ENCODE results near the gene GZF1. TPM values are rescaled to one million over a fixed set of nuclear protein-coding genes. Genes with fewer than 3 reads are reported as not detected.

Gene GZF1
- total RNA-seq, 1 donor from 2014 or later, result 16.3 TPM

DNA sequence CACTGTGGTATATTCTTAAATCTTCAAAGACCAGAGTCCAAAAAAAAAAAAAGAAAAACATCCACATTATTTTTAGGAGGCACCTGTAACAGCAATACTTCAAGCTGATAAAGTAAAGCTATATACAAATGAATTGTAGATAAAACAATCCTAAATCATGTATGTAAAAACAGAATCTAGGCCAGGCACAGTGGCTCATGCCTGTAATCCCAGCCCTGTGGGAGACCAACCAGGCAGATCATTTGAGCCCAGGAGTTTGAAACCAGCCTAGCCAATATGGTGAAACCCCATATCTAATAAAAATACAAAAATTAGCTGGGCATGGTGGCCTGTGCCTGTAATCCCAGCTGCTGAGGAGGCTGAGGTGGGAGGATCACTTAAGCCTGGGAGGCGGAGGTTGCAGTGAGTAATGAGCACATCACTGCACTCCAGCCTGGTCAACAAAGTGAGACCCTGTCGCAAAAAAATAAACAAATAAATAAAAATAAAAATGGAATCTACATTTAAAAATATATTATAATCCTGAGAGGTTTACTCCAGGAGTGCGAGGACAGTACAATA, 52.0 kb downstream of the GZF1 start:
- H3K4me1 Mint-ChIP-seq (ENCODE audit: low read depth, unreplicated experiment), result peaks cover 22% of the 10 kb centered on the region
- no peaks in the 10 kb centered on the region for H3K27me3 Mint-ChIP-seq (ENCODE audit: low read depth, unreplicated experiment)
- no peak for FAIRE-seq
- H3K36me3 ChIP-seq (ENCODE audit: insufficient read depth, low read length), result no peaks in the 10 kb centered on the region
- no peak overlapping the region for H3K9ac ChIP-seq (ENCODE audit: low read length)
- no peak for TF ChIP-seq EZH2 (IDR thresholded peaks at IDR 0.05; ENCODE audit: insufficient read depth, low read length)
- TF ChIP-seq, protein P1, sequence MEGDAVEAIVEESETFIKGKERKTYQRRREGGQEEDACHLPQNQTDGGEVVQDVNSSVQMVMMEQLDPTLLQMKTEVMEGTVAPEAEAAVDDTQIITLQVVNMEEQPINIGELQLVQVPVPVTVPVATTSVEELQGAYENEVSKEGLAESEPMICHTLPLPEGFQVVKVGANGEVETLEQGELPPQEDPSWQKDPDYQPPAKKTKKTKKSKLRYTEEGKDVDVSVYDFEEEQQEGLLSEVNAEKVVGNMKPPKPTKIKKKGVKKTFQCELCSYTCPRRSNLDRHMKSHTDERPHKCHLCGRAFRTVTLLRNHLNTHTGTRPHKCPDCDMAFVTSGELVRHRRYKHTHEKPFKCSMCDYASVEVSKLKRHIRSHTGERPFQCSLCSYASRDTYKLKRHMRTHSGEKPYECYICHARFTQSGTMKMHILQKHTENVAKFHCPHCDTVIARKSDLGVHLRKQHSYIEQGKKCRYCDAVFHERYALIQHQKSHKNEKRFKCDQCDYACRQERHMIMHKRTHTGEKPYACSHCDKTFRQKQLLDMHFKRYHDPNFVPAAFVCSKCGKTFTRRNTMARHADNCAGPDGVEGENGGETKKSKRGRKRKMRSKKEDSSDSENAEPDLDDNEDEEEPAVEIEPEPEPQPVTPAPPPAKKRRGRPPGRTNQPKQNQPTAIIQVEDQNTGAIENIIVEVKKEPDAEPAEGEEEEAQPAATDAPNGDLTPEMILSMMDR (IDR thresholded peaks at IDR 0.05; ENCODE audit: insufficient read depth, low read depth, low read length), result no peak
- H3K4me3 ChIP-seq (ENCODE audit: insufficient read depth, low read depth, low read length), result no peak overlapping the region
- H3K36me3 Mint-ChIP-seq (ENCODE audit: low read depth, unreplicated experiment), result no peaks in the 10 kb centered on the region
- no peaks in the 10 kb centered on the region for H3K9me3 Mint-ChIP-seq (ENCODE audit: unreplicated experiment)
- H3K27ac ChIP-seq (ENCODE audit: low read depth, low read length), result no peak overlapping the region
- no peak overlapping the region for H3K4me3 Mint-ChIP-seq (ENCODE audit: unreplicated experiment)
- no peak overlapping the region for H2AFZ ChIP-seq (ENCODE audit: low read depth, low read length)
- H3K27me3 ChIP-seq (ENCODE audit: insufficient read depth, low read length), result no peaks in the 10 kb centered on the region
- H3K4me2 ChIP-seq (ENCODE audit: low read length), result no peak overlapping the region
- H3K9me3 ChIP-seq (ENCODE audit: insufficient read depth, low read depth, low read length), result no peaks in the 10 kb centered on the region
- H4K20me1 ChIP-seq (ENCODE audit: insufficient read depth, low read length), result peaks cover 62% of the 10 kb centered on the region
- no peak for DNase-seq (ENCODE audit: low read depth)
- no peak overlapping the region for H3K27ac Mint-ChIP-seq (ENCODE audit: unreplicated experiment)
- H3K79me2 ChIP-seq (ENCODE audit: insufficient read depth, low read length), result peaks cover 97% of the 10 kb centered on the region
- no peaks in the 10 kb centered on the region for H3K4me1 ChIP-seq (ENCODE audit: insufficient read depth, low read length)

DNA sequence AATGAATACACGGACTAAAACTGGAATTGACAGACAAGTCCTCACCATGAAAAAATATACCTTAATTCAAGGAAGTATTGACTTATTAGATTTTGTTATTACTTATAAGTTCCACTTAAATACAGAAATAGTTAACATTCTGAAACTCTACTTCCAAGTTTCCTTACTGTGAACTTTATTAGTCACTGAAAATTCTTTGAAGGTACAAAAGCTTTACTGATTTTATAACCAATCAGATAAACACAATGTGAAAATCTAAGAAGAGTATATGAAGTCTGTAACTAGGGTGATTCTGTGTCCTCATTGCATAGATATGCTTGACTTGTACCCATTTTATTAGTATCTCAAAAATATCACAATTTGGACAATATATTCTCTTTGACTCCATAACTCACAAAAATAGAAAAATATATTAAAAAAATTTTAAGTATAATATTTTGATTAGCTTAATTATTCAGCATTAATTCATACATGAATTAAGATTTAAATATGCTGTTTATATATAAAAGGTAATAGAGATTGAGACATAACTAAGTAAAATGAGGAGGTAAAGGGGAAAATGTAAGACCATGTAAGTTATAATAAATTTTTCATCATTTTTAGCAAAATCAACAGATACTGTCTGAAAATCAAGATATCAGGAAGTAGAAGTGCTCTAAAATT, 52.7 kb downstream of the GZF1 start:
- Mint-ChIP-seq H3K36me3 (ENCODE audit: low read depth, unreplicated experiment) (no peaks in the 10 kb centered on the region), H3K4me3 (ENCODE audit: unreplicated experiment) (no peak overlapping the region), H3K9me3 (ENCODE audit: unreplicated experiment) (no peaks in the 10 kb centered on the region), H3K27ac (ENCODE audit: unreplicated experiment) (no peak overlapping the region), H3K4me1 (ENCODE audit: low read depth, unreplicated experiment) (peaks cover 23% of the 10 kb centered on the region), H3K27me3 (ENCODE audit: low read depth, unreplicated experiment) (no peaks in the 10 kb centered on the region)
- Histone ChIP-seq H2AFZ (ENCODE audit: low read depth, low read length) (no peak overlapping the region), H3K79me2 (ENCODE audit: insufficient read depth, low read length) (peaks cover 97% of the 10 kb centered on the region), H3K27ac (ENCODE audit: low read depth, low read length) (no peak overlapping the region), H3K4me3 (ENCODE audit: insufficient read depth, low read depth, low read length) (no peak overlapping the region), H3K4me2 (ENCODE audit: low read length) (no peak overlapping the region), H3K27me3 (ENCODE audit: insufficient read depth, low read length) (no peaks in the 10 kb centered on the region), H3K36me3 (ENCODE audit: insufficient read depth, low read length) (no peaks in the 10 kb centered on the region), H3K4me1 (ENCODE audit: insufficient read depth, low read length) (no peaks in the 10 kb centered on the region), H3K9me3 (ENCODE audit: insufficient read depth, low read depth, low read length) (no peaks in the 10 kb centered on the region), H3K9ac (ENCODE audit: low read length) (no peak overlapping the region), H4K20me1 (ENCODE audit: insufficient read depth, low read length) (peaks cover 57% of the 10 kb centered on the region)
- DNase-seq (ENCODE audit: low read depth), result no peak
- TF ChIP-seq, protein P1 (IDR thresholded peaks at IDR 0.05; ENCODE audit: insufficient read depth, low read depth, low read length), result no peak
- no peak for TF ChIP-seq EZH2 (IDR thresholded peaks at IDR 0.05; ENCODE audit: insufficient read depth, low read length)
- no peak for FAIRE-seq

DNA sequence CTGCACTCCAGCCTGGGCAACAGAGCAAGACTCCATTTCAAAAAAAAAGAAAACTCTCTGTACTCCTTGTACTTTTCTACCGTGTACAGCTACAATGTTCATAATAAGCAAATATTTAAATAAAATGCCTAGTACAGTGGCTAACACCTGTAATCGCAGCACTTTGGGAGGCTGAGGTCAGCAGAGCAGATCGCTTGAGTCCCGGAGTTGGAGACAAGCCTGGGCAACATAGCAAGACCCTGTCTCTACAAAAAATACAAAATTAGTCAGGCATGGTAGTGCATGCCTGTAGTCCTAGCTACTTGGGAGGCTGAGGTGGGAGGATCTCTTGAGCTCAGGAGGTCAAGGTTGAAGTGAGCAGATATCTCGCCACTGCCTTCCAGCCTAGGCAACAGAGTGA, 53.6 kb downstream of the GZF1 start:
- no peak for FAIRE-seq
- Mint-ChIP-seq H3K4me1 (ENCODE audit: low read depth, unreplicated experiment) (peaks cover 26% of the 10 kb centered on the region), H3K36me3 (ENCODE audit: low read depth, unreplicated experiment) (no peaks in the 10 kb centered on the region), H3K27ac (ENCODE audit: unreplicated experiment) (no peak overlapping the region), H3K4me3 (ENCODE audit: unreplicated experiment) (no peak overlapping the region), H3K9me3 (ENCODE audit: unreplicated experiment) (no peaks in the 10 kb centered on the region), H3K27me3 (ENCODE audit: low read depth, unreplicated experiment) (no peaks in the 10 kb centered on the region)
- Histone ChIP-seq H2AFZ (ENCODE audit: low read depth, low read length) (no peak overlapping the region), H3K79me2 (ENCODE audit: insufficient read depth, low read length) (peaks cover 90% of the 10 kb centered on the region), H3K4me2 (ENCODE audit: low read length) (no peak overlapping the region), H3K9ac (ENCODE audit: low read length) (no peak overlapping the region), H3K4me3 (ENCODE audit: insufficient read depth, low read depth, low read length) (no peak overlapping the region), H4K20me1 (ENCODE audit: insufficient read depth, low read length) (peaks cover 49% of the 10 kb centered on the region), H3K4me1 (ENCODE audit: insufficient read depth, low read length) (no peaks in the 10 kb centered on the region), H3K9me3 (ENCODE audit: insufficient read depth, low read depth, low read length) (no peaks in the 10 kb centered on the region), H3K27ac (ENCODE audit: low read depth, low read length) (no peak overlapping the region), H3K36me3 (ENCODE audit: insufficient read depth, low read length) (no peaks in the 10 kb centered on the region), H3K27me3 (ENCODE audit: insufficient read depth, low read length) (no peaks in the 10 kb centered on the region)
- no peak for TF ChIP-seq EZH2 (IDR thresholded peaks at IDR 0.05; ENCODE audit: insufficient read depth, low read length)
- no peak for DNase-seq (ENCODE audit: low read depth)

Measured in astrocyte (in vitro differentiated cells and primary cell).